ENCODE data around the gene BBLN. TPM values are rescaled to one million over a fixed set of nuclear protein-coding genes. Genes with fewer than 3 reads are reported as not detected.

Gene BBLN
- total RNA-seq, 1 donor from 2014 or later, result 7.8 TPM

DNA sequence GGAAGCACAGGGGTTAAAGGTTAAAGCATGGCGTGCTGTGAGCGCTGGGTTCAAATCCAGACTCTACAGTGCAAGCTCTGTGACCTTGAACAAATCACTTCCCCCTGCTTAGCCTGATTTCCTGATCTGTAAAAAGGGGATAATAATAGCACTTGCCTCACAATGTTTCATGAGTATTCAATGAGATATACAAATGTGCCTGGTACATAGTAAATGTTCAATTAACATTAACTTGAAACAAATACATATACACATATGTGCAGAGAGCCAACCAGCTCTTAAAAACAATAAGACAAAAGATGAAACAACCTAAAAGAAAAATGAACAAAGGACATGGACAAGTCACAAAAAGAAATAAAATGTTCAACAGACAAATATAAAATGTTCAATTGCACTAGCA, 27.3 kb downstream of the BBLN start:
- no peak overlapping the region for H3K27ac ChIP-seq (ENCODE audit: low read depth, low read length)
- H3K9ac ChIP-seq (ENCODE audit: low read depth in 1 of 3, low read length in 3 of 3), result no peak overlapping the region
- no peaks in the 10 kb centered on the region for H3K27me3 ChIP-seq (ENCODE audit: control insufficient read depth in 3 of 3, insufficient read depth in 3 of 3, low read length in 3 of 3)
- no peak overlapping the region for H3K4me3 ChIP-seq (ENCODE audit: low read length in 3 of 3)
- H3K4me1 ChIP-seq (ENCODE audit: control insufficient read depth in 3 of 3, insufficient read depth in 3 of 3, low read length in 3 of 3), result peaks cover 12 to 19% (median 13%) of the 10 kb centered on the region in 3 donors
- no peaks in the 10 kb centered on the region for H3K9me3 ChIP-seq (ENCODE audit: control insufficient read depth in 3 of 3, low read length in 3 of 3)
- peaks cover 26 to 51% (median 38%) of the 10 kb centered on the region in 3 donors for H3K36me3 ChIP-seq (ENCODE audit: control insufficient read depth in 3 of 3, insufficient read depth in 3 of 3, low read length in 3 of 3)

DNA sequence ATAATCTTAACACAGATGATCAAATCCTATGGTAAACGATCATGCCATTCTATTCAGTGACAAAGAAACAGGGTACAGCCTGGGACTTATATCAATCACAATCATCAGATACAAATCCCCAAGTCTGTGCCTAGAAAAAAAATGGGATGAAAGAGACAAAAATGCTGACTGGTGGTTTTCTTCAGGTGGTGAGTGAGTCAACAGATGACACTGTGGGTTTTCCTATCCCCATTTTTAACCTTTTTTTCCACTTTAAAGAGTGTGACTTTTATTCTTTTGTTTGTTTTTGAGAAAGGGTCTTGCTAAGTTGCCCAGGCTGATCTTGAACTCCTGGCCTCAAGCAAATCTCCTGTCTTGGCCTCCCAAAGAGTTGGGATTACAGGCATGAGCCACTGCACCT, 28.1 kb downstream of the BBLN start:
- H3K36me3 ChIP-seq (ENCODE audit: control insufficient read depth in 3 of 3, insufficient read depth in 3 of 3, low read length in 3 of 3), result peaks cover 22 to 46% (median 32%) of the 10 kb centered on the region in 3 donors
- H3K27ac ChIP-seq (ENCODE audit: low read depth, low read length), result no peak overlapping the region
- peaks cover 14 to 24% (median 17%) of the 10 kb centered on the region in 3 donors for H3K4me1 ChIP-seq (ENCODE audit: control insufficient read depth in 3 of 3, insufficient read depth in 3 of 3, low read length in 3 of 3)
- no peak overlapping the region for H3K4me3 ChIP-seq (ENCODE audit: low read length in 3 of 3)
- H3K9ac ChIP-seq (ENCODE audit: low read depth in 1 of 3, low read length in 3 of 3), result no peak overlapping the region
- no peaks in the 10 kb centered on the region for H3K9me3 ChIP-seq (ENCODE audit: control insufficient read depth in 3 of 3, low read length in 3 of 3)
- H3K27me3 ChIP-seq (ENCODE audit: control insufficient read depth in 3 of 3, insufficient read depth in 3 of 3, low read length in 3 of 3), result no peaks in the 10 kb centered on the region

DNA sequence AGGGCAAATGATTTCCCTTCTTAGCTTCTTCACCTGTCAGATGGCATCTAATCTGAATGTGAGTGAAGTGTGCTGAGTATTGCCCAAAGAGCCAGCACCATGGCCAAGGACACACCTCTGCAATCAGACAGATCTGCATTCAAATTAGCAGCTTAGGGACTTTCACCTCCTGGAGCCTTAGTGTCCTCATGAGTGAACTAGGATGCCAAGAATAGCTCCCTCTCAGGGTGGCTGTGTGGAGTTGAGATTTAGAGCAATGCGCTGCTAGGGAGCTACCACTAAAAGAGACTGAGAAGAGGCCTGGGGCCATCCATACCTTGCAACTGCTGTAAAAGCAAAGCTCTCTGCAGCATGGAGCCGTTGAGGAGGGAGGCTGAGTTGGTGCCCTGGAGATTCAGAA, 29.9 kb downstream of the BBLN start:
- peaks cover 14 to 26% (median 21%) of the 10 kb centered on the region in 3 donors for H3K4me1 ChIP-seq (ENCODE audit: control insufficient read depth in 3 of 3, insufficient read depth in 3 of 3, low read length in 3 of 3)
- H3K9me3 ChIP-seq (ENCODE audit: control insufficient read depth in 3 of 3, low read length in 3 of 3), result no peaks in the 10 kb centered on the region
- H3K27me3 ChIP-seq (ENCODE audit: control insufficient read depth in 3 of 3, insufficient read depth in 3 of 3, low read length in 3 of 3), result no peaks in the 10 kb centered on the region
- peak overlapping the region in 2 of 3 donors; percentile 89 to 92 for H3K9ac ChIP-seq (ENCODE audit: low read depth in 1 of 3, low read length in 3 of 3)
- H3K36me3 ChIP-seq (ENCODE audit: control insufficient read depth in 3 of 3, insufficient read depth in 3 of 3, low read length in 3 of 3), result peaks cover 15 to 42% (median 28%) of the 10 kb centered on the region in 3 donors
- H3K4me3 ChIP-seq (ENCODE audit: low read length in 3 of 3), result peak overlapping the region in 2 of 3 donors; percentile 3 to 91
- no peak overlapping the region for H3K27ac ChIP-seq (ENCODE audit: low read depth, low read length)

DNA sequence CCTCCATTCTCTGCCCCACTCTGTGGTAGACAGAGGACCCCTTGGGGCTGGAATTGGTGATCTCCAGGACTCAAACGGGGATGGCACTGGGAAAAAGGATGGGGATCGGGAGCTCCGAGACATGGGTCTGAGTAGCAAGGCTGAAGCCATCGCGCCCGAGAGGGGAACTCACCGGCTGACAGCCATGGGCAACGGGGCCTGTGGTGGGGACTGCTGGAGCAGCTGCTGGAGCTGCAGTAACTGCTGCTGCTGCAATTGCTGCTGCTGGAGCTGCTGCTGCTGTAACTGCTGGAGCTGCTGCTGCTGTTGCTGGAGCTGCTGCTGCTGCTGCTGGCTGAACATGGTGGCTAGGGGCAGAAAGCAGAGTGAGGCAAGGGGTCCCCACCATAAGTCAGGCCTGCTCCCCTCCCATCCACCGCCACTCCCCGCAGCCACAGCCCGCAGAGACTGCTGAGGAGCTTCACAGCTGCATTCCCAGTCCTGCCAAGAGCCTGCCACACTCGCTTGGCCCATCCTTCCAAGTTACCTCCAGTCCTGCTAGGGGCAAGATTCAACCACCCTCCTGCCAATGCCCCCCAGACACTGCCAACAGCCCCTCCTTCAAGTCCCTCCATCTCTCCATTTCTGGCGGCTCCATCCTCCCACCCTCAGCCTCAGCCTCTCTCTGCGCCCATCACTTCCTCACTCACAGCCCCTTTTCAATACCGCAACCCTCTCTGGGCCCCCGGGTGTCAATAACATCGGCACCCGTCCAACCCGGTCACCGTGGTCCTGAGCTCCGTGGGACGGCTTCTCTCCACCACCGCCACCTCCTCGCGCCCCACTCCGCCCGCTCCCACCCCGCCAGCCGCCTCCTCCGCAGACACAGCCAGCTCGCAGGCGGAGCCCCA, 30.7 kb downstream of the BBLN start:
- peak overlapping the region; percentile 86 for H3K27ac ChIP-seq (ENCODE audit: low read depth, low read length)
- no peaks in the 10 kb centered on the region for H3K27me3 ChIP-seq (ENCODE audit: control insufficient read depth in 3 of 3, insufficient read depth in 3 of 3, low read length in 3 of 3)
- H3K4me1 ChIP-seq (ENCODE audit: control insufficient read depth in 3 of 3, insufficient read depth in 3 of 3, low read length in 3 of 3), result peaks cover 14 to 26% (median 21%) of the 10 kb centered on the region in 3 donors
- H3K36me3 ChIP-seq (ENCODE audit: control insufficient read depth in 3 of 3, insufficient read depth in 3 of 3, low read length in 3 of 3), result peaks cover 9 to 35% (median 27%) of the 10 kb centered on the region in 3 donors
- no peaks in the 10 kb centered on the region for H3K9me3 ChIP-seq (ENCODE audit: control insufficient read depth in 3 of 3, low read length in 3 of 3)
- peak overlapping the region; percentile 88 to 92 (median 89) for H3K9ac ChIP-seq (ENCODE audit: low read depth in 1 of 3, low read length in 3 of 3)
- H3K4me3 ChIP-seq (ENCODE audit: low read length in 3 of 3), result peak overlapping the region; percentile 91 to 94 (median 94)

DNA sequence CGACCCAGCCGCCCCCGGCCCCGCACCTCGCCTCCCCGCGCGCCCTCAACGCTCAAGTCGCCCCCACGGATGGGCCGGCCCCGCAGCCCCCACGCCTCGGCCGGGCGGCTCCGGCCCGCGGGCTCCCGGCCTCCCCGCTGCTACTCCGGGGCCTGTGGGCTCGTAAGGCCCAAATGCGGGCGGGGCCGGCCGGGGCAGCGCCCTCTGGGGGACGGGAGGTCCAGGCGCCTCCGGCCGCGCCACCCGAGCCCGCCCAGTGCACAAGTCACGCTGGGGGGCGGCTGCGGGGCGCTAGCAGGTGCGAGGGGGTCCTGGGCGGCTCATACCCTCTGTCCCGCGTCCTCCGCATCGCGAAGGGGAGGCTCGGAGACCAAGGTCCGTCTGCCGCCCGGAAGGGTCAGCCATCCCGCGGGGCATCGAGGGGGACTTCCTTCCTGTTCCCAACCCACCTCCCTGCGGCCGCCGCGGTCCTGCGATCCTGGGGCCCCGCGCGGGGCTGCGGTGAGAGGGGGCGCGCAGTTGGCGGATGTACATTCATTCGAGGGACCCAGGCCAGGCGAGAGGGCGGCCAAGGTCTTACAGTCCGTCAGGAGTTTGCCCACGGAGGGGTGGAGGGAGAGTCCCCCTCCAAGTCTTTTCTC, 31.5 kb downstream of the BBLN start, which contains the start of gene CIZ1:
TSS of gene CIZ1 (minus strand) at position 167 of the 641 bp plus-strand sequence. CDS start 715 bp downstream, outside the sequence.
- peaks cover 5 to 27% (median 19%) of the 10 kb centered on the region in 3 donors for H3K36me3 ChIP-seq (ENCODE audit: control insufficient read depth in 3 of 3, insufficient read depth in 3 of 3, low read length in 3 of 3)
- peak within 1 kb of the TSS; percentile 91 to 94 (median 94) for H3K4me3 ChIP-seq (ENCODE audit: low read length in 3 of 3)
- peaks cover 14 to 26% (median 21%) of the 10 kb centered on the region in 3 donors for H3K4me1 ChIP-seq (ENCODE audit: control insufficient read depth in 3 of 3, insufficient read depth in 3 of 3, low read length in 3 of 3)
- no peaks in the 10 kb centered on the region for H3K9me3 ChIP-seq (ENCODE audit: control insufficient read depth in 3 of 3, low read length in 3 of 3)
- H3K9ac ChIP-seq (ENCODE audit: low read depth in 1 of 3, low read length in 3 of 3), result peak within 1 kb of the TSS; percentile 88 to 92 (median 89)
- peak within 1 kb of the TSS; percentile 86 for H3K27ac ChIP-seq (ENCODE audit: low read depth, low read length)
- H3K27me3 ChIP-seq (ENCODE audit: control insufficient read depth in 3 of 3, insufficient read depth in 3 of 3, low read length in 3 of 3), result no peaks in the 10 kb centered on the region

DNA sequence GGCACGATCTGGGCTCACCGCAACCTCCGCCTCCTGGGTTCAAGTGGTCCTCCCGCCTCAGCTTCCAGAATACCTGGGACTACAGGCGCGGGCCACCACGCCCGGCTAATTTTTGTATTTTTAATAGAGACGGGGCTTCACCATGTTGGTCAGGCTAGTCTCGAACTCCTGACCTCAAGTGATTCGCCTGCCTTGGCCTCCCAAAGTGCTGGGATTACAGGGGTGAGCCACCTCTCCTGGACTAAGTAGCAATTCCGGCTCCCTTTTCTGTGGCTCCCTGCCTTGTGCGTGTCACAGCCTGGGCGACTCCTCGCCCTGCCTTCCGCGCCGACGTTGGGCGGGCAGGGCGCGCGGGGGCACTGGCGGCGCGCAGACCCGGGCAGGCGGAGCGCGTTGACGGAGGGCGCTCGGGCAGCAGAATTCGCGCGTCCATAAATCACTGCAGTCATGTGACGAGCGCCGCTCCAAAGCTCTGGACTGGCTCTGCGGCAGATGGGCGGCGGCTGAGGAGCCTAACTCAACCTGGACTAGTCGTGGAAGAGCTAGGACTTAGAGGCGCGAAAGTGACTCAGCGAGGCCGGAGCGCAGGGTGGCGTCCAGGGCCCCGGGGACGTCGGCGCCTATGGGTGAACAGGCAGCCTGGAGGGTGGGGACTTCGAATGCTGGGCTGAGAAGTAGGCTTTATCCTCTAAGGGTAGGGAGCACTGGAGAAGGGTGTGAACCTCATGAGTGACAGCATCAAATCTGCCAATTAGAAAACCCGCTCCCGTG, 32.7 kb downstream of the BBLN start:
- peak overlapping the region in 2 of 3 donors; percentile 74 to 88 for H3K9ac ChIP-seq (ENCODE audit: low read depth in 1 of 3, low read length in 3 of 3)
- H3K4me3 ChIP-seq (ENCODE audit: low read length in 3 of 3), result peak overlapping the region; percentile 51 to 94 (median 91)
- no peaks in the 10 kb centered on the region for H3K9me3 ChIP-seq (ENCODE audit: control insufficient read depth in 3 of 3, low read length in 3 of 3)
- H3K27me3 ChIP-seq (ENCODE audit: control insufficient read depth in 3 of 3, insufficient read depth in 3 of 3, low read length in 3 of 3), result no peaks in the 10 kb centered on the region
- peaks cover 14 to 26% (median 21%) of the 10 kb centered on the region in 3 donors for H3K4me1 ChIP-seq (ENCODE audit: control insufficient read depth in 3 of 3, insufficient read depth in 3 of 3, low read length in 3 of 3)
- peak overlapping the region; percentile 77 for H3K27ac ChIP-seq (ENCODE audit: low read depth, low read length)
- H3K36me3 ChIP-seq (ENCODE audit: control insufficient read depth in 3 of 3, insufficient read depth in 3 of 3, low read length in 3 of 3), result peaks cover 2 to 19% (median 15%) of the 10 kb centered on the region in 3 donors

DNA sequence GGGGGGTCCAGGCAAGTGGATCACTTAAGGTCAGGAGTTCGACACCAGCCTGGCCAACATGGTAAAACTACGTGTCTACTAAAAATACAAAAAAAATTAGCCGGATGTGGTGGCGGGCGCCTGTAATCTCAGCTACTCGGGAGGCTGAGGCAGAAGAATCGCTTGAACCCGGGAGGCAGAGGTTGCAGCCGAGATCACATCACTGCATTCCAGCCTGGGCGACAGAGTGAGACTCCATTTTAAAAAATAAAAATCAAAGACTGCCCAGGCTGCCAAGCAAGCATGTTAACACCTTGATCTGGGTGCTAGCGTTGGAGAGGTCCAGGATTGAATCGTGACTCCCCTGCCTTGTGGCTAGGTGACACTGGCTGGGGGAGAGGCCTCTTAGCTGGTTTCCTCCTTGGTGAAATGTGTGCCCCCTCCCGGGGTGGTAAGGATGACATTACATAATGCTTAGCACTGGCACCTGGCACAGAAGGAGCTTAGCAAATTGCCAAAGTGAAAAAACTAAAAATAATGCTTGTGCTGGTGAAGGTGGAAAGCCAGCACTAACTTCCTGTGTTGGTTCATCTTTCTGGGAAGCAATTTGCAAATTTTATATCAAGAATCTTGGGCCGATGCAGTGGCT, 33.5 kb downstream of the BBLN start:
- peak overlapping the region in 1 of 3 donors; percentile 38 for H3K9ac ChIP-seq (ENCODE audit: low read depth in 1 of 3, low read length in 3 of 3)
- peaks cover 2 to 12% (median 9%) of the 10 kb centered on the region in 3 donors for H3K36me3 ChIP-seq (ENCODE audit: control insufficient read depth in 3 of 3, insufficient read depth in 3 of 3, low read length in 3 of 3)
- peak overlapping the region in 1 of 3 donors; percentile 91 for H3K4me3 ChIP-seq (ENCODE audit: low read length in 3 of 3)
- peak overlapping the region; percentile 77 for H3K27ac ChIP-seq (ENCODE audit: low read depth, low read length)
- no peaks in the 10 kb centered on the region for H3K9me3 ChIP-seq (ENCODE audit: control insufficient read depth in 3 of 3, low read length in 3 of 3)
- H3K4me1 ChIP-seq (ENCODE audit: control insufficient read depth in 3 of 3, insufficient read depth in 3 of 3, low read length in 3 of 3), result peaks cover 14 to 26% (median 21%) of the 10 kb centered on the region in 3 donors
- no peaks in the 10 kb centered on the region for H3K27me3 ChIP-seq (ENCODE audit: control insufficient read depth in 3 of 3, insufficient read depth in 3 of 3, low read length in 3 of 3)

DNA sequence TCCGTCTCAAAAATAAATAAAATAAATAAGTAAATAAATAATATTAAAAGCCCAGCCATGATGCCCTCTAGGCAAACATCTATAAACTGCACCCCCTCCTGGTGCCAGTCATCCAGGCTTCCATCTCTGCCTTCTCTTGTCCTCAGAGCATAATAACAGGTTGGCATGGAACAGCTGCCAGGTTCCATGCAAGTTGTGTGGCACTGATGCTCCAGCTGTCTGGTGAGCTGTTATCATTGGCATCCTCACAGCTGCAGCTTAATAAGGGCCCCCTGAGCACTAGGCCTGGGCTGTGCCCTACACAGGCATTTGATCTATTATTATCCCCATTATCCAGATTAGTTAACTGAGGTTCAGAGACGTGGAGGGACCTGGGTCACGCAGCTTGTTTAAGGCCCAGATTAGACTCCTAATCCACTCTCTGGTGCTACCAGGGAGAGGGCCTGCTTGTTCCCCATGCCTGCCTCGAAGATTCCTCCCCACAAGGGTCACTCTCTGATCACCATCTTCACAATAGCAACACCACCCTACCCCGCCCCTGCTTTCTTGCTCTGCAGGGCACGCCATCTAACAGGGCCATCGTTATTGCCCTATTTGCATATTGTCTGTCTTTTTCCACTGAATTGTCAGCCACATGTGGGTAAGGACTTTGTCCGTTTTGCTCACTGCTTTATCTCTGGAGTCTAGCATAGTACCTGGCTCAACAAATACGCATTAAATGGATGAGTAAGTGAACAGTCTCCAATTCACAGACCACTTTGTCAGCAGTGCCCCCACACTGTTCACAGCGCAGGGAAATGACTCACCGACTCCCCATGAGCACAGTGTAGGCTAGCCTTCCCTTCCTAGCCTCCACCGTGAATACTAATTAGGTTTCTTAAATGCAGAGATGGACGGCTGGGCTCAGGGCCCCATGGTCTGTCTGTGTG, 41.6 kb downstream of the BBLN start:
- H3K9me3 ChIP-seq (ENCODE audit: control insufficient read depth in 3 of 3, low read length in 3 of 3), result no peaks in the 10 kb centered on the region
- no peak overlapping the region for H3K27ac ChIP-seq (ENCODE audit: low read depth, low read length)
- H3K27me3 ChIP-seq (ENCODE audit: control insufficient read depth in 3 of 3, insufficient read depth in 3 of 3, low read length in 3 of 3), result peaks cover 12 to 17% (median 16%) of the 10 kb centered on the region in 3 donors
- H3K4me3 ChIP-seq (ENCODE audit: low read length in 3 of 3), result no peak overlapping the region
- H3K36me3 ChIP-seq (ENCODE audit: control insufficient read depth in 3 of 3, insufficient read depth in 3 of 3, low read length in 3 of 3), result no peaks in the 10 kb centered on the region
- peaks cover 0 to 9% (median 8%) of the 10 kb centered on the region in 3 donors for H3K4me1 ChIP-seq (ENCODE audit: control insufficient read depth in 3 of 3, insufficient read depth in 3 of 3, low read length in 3 of 3)
- H3K9ac ChIP-seq (ENCODE audit: low read depth in 1 of 3, low read length in 3 of 3), result no peak overlapping the region
